Natural killer cell (primary cell): ENCODE measurements around the gene ACOD1. TPM values are rescaled to one million over a fixed set of nuclear protein-coding genes. Genes with fewer than 3 reads are reported as not detected.

Source experiments
- ATAC-seq, 3 donors: fragments of 150-1000 bp in 2 of 3; fragments of 200-7000 bp in 1 of 3; cut with Tn5 transposase; 1 replicate in 1 of 3; 2 replicates in 2 of 3; pipeline ENCODE4 v1.10.0; 2021; ENCODE audit warnings: mild to moderate bottlenecking in 2 of 3, moderate library complexity in 2 of 3
- DNase-seq, 2 donors: peaks; one replicate each; pipeline versions ENCODE4 v3.0.0 to v3.0.0-alpha.2; 2013 to 2021; ENCODE audit warnings: mixed read lengths in 1 of 2
- H3K27ac ChIP-seq: one replicate; pipeline ENCODE4 v1.5.1; 2013; ENCODE audit warnings: mild to moderate bottlenecking, low read length
- H3K27me3 ChIP-seq: one replicate; pipeline ENCODE4 v1.6.1; 2013; ENCODE audit warnings: low read length; ENCODE audit not compliant: control insufficient read depth, insufficient read depth
- H3K36me3 ChIP-seq: one replicate; pipeline ENCODE4 v1.6.1; 2013; ENCODE audit warnings: low read length; ENCODE audit not compliant: control insufficient read depth, insufficient read depth
- H3K4me1 ChIP-seq: one replicate; pipeline ENCODE4 v1.6.1; 2013; ENCODE audit warnings: low read length; ENCODE audit not compliant: control insufficient read depth, insufficient read depth
- H3K4me3 ChIP-seq: one replicate; pipeline ENCODE4 v1.5.1; 2013; ENCODE audit warnings: low read length
- H3K9me3 ChIP-seq: one replicate; pipeline ENCODE4 v1.6.1; 2013; ENCODE audit warnings: low read length; ENCODE audit not compliant: control insufficient read depth, insufficient read depth
- H3K27ac Mint-ChIP-seq, 2 donors: one replicate each; pipeline ENCODE4 v1.8.0; 2022; ENCODE audit warnings: mild to moderate bottlenecking in 2 of 2, mixed read lengths in 2 of 2, moderate library complexity in 1 of 2
- H3K27me3 Mint-ChIP-seq, 2 donors: one replicate each; pipeline ENCODE4 v1.8.0; 2022; ENCODE audit warnings: low read depth in 2 of 2, mixed read lengths in 2 of 2
- H3K36me3 Mint-ChIP-seq: one replicate; pipeline ENCODE4 v1.8.0; 2022; ENCODE audit warnings: mixed read lengths
- H3K4me1 Mint-ChIP-seq, 2 donors: one replicate each; pipeline ENCODE4 v1.8.0; 2022; ENCODE audit warnings: mixed read lengths in 2 of 2
- H3K4me3 Mint-ChIP-seq: one replicate; pipeline ENCODE4 v1.8.0; 2022; ENCODE audit warnings: mild to moderate bottlenecking, moderate library complexity, mixed read lengths
- H3K9me3 Mint-ChIP-seq, 2 donors: one replicate each; pipeline ENCODE4 v1.8.0; 2022; ENCODE audit warnings: mixed read lengths in 2 of 2
- CTCF ChIP-seq: fragments of 200-600 bp; IDR thresholded peaks from one replicate; pipeline ENCODE4 v1.8.0; 2022; ENCODE audit warnings: antibody characterized with exemption
- WGBS: methylation state at CpG from one replicate; pipeline ENCODE4 v1.1.7; 2013; ENCODE audit warnings: missing lambda C conversion rate; ENCODE audit not compliant: insufficient coverage; 5-methylcytosine and 5-hydroxymethylcytosine counted together
- intact Hi-C: fragments of 100-400 bp; cut with micrococcal nuclease; formaldehyde crosslinking; loops from one replicate; pipeline ENCODE4 v1.14.2; 2022
- total RNA-seq, 4 donors: library from RNA; stranded (reverse); fragments of 120-200 nt in 1 of 4; gene quantifications; one replicate each; pipeline versions ENCODE4 v1.2.3 to v1.2.4, GENCODE V29; 2013 to 2022

ACOD1 gene
- total RNA-seq, 3 donors from 2014 or later (not counting 1 experiment from before 2014, with no cell fraction given) = not detected

DNA sequence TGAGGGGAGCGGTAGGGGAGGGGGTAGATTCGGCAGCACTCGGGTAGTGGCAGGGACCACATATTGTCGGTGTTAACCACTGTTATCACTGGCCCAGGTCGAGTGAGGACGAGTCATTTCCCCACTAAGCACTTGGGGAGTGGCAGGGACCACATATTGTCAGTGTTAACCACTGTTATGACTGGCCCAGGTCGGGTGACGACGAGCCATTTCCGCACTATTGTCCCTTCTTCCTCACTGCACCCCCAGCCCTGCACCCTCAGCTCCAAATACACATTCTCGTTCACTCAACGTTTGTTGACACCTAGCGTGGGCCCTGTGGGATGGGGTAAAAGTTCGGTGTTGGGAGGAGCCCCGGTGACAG is 43.1 kb downstream of the ACOD1 start:
- peak overlapping the region; percentile 63 for H3K4me3 ChIP-seq
- Mint-ChIP-seq H3K4me3 (peak overlapping the region; percentile 95), H3K27me3 (peaks cover 53 to 60% of the 10 kb centered on the region in 2 donors), H3K27ac (peak overlapping the region; percentile 97), H3K36me3 (no peaks in the 10 kb centered on the region), H3K4me1 (peaks cover 28 to 35% of the 10 kb centered on the region in 2 donors), H3K9me3 (no peaks in the 10 kb centered on the region)
- DNase-seq = peak; percentile 83 to 91
- 13% methylated on average over 14 of the region's 15 CpGs for WGBS
- H3K27me3 ChIP-seq = peaks cover 42% of the 10 kb centered on the region
- TF ChIP-seq CTCF = no peak
- no peaks in the 10 kb centered on the region for H3K9me3 ChIP-seq
- peaks cover 28% of the 10 kb centered on the region for H3K4me1 ChIP-seq
- H3K36me3 ChIP-seq = no peaks in the 10 kb centered on the region
- intact Hi-C loops = loop anchor here (1.0 to 2.0 kb wide), 3 partner anchors 11 to 338 kb away; partner anchors contain the start of gene KCTD12
- peak; percentile 74 to 88 (median 81) for ATAC-seq
- peak overlapping the region; percentile 99 for H3K27ac ChIP-seq

- intact Hi-C loops = loop anchor here (1.0 to 2.0 kb wide), 4 partner anchors 12 to 337 kb away; partner anchors contain the start of genes FBXL3 and KCTD12
- Mint-ChIP-seq H3K9me3 (no peaks in the 10 kb centered on the region), H3K27me3 (peaks cover 51 to 55% of the 10 kb centered on the region in 2 donors), H3K27ac (peak within 1 kb of the TSS; percentile 97), H3K36me3 (no peaks in the 10 kb centered on the region), H3K4me3 (peak within 1 kb of the TSS; percentile 95), H3K4me1 (peaks cover 28 to 35% of the 10 kb centered on the region in 2 donors)
- WGBS = under 1% methylated on average over 73 of the region's 73 CpGs
- Histone ChIP-seq H3K9me3 (no peaks in the 10 kb centered on the region), H3K27me3 (peaks cover 37% of the 10 kb centered on the region), H3K4me1 (peaks cover 28% of the 10 kb centered on the region), H3K27ac (peak within 1 kb of the TSS; percentile 99), H3K36me3 (no peaks in the 10 kb centered on the region), H3K4me3 (peak within 1 kb of the TSS; percentile 63)
- peak; percentile 93 to 98 for DNase-seq
- peak; percentile 79 to 94 (median 80) for ATAC-seq
- TF ChIP-seq CTCF = no peak
These were observed 43.7 kb downstream of the ACOD1 start, which contains the start of gene CLN5 for GRCh38 chr13:76991796-76992547. Gene CLN5 (plus strand): TSS chr13:76992081. CDS start chr13:76992099, 18 bp downstream.

DNA sequence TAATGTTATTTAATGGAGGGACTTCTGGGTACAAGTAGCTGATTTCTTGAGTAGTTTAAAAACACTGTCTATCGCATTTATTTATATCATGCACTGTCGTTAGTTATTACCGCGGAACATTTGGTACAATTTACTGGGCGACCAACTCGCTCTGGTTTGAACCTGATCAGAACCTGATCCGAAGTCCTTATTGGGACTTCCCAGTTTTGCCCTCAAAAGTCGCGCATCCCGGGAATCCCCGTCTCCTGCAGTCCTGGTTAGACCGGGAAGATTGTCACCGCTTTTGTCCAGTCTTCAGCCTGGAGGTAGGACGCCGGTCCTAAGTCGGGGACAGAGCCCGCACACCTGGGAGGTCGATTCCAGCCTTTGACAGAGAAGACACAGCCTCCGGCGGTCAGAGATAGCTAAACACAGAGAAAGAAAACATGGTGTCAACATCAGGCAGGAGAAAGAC is 44.3 kb downstream of the ACOD1 start:
- DNase-seq (peak in 1 of 2 donors; percentile 62), ATAC-seq (no peak)
- H3K27me3 ChIP-seq = peaks cover 31% of the 10 kb centered on the region
- H3K27me3 Mint-ChIP-seq = peaks cover 45 to 49% of the 10 kb centered on the region in 2 donors
- no peaks in the 10 kb centered on the region for H3K36me3 Mint-ChIP-seq
- peaks cover 28 to 35% of the 10 kb centered on the region in 2 donors for H3K4me1 Mint-ChIP-seq
- peak overlapping the region; percentile 95 for H3K4me3 Mint-ChIP-seq
- H3K27ac ChIP-seq = peak overlapping the region; percentile 99
- no peaks in the 10 kb centered on the region for H3K36me3 ChIP-seq
- TF ChIP-seq CTCF = no peak
- H3K27ac Mint-ChIP-seq = peak overlapping the region; percentile 97
- H3K4me3 ChIP-seq = peak overlapping the region; percentile 63
- WGBS = 3% methylated on average over 20 of the region's 20 CpGs
- H3K4me1 ChIP-seq = peaks cover 28% of the 10 kb centered on the region
- intact Hi-C loops = loop anchor here (1.0 kb wide), 1 partner anchor 35 kb away; the partner anchor contains the start of gene FBXL3
- no peaks in the 10 kb centered on the region for H3K9me3 Mint-ChIP-seq
- no peaks in the 10 kb centered on the region for H3K9me3 ChIP-seq
